PFSK-1 (cell line): ENCODE results near the gene TMC7.
A peak's percentile ranks its signal among the peaks of the same experiment; 100 is the strongest.

Experiments used
- FOXP2 ChIP-seq: optimal IDR thresholded peaks from 2 replicates; pipeline ENCODE3; 2011; ENCODE audit warnings: borderline replicate concordance, control low read depth, inconsistent platforms; ENCODE audit not compliant: insufficient read depth; ENCODE audit errors: extremely low read length, extremely low read depth
- POLR2AphosphoS5 ChIP-seq: IDR thresholded peaks from 2 replicates; pipeline ENCODE4 v1.6.1; 2012; ENCODE audit warnings: low read depth, mild to moderate bottlenecking, control low read depth, low read length, moderate library complexity
- REST ChIP-seq, 2 experiments: IDR thresholded peaks; 2 replicates each; pipeline versions ENCODE4 v1.6.1 to v1.8.0; 2011 to 2012; ENCODE audit warnings: low read depth in 2 of 2, low read length in 2 of 2, control low read depth in 1 of 2, inconsistent platforms in 1 of 2, mild to moderate bottlenecking in 1 of 2, moderate library complexity in 1 of 2; ENCODE audit not compliant: insufficient read depth in 1 of 2
- SIN3A ChIP-seq: IDR thresholded peaks from 2 replicates; pipeline ENCODE4 v1.6.1; 2012; ENCODE audit warnings: mild to moderate bottlenecking, low read length, moderate library complexity, borderline replicate concordance; ENCODE audit not compliant: insufficient read depth
- TAF1 ChIP-seq: IDR thresholded peaks from 2 replicates; pipeline ENCODE4 v1.6.1; 2012; ENCODE audit warnings: low read length, control low read depth, borderline replicate concordance; ENCODE audit not compliant: insufficient read depth

TMC7 gene

GRCh38 chr16:19084879-19085278 is 101.1 kb downstream of the TMC7 start:
- no peak for TF ChIP-seq SIN3A
- no peak for TF ChIP-seq TAF1
- TF ChIP-seq FOXP2, result no peak
- TF ChIP-seq POLR2AphosphoS5, result no peak
- TF ChIP-seq REST (IDR thresholded peaks at IDR 0.05; ENCODE audit: insufficient read depth in 1 of 2, low read depth in 2 of 2, low read length in 2 of 2), result no peak

- TF ChIP-seq SIN3A, result no peak
- TF ChIP-seq POLR2AphosphoS5, result no peak
- TF ChIP-seq TAF1, result no peak
- TF ChIP-seq REST (IDR thresholded peaks at IDR 0.05; ENCODE audit: insufficient read depth in 1 of 2, low read depth in 2 of 2, low read length in 2 of 2), result no peak
- TF ChIP-seq FOXP2, result no peak
These were observed 102.0 kb downstream of the TMC7 start for GRCh38 chr16:19085679-19086200.

- TF ChIP-seq FOXP2 (peak; percentile 72), POLR2AphosphoS5 (peak; percentile 74), SIN3A (no peak), TAF1 (0 out of 2 replicates have a peak, but pooled peaks have one; percentile 36), REST (IDR thresholded peaks at IDR 0.05; ENCODE audit: insufficient read depth in 1 of 2, low read depth in 2 of 2, low read length in 2 of 2) (0 out of 4 replicates have a peak, but pooled peaks of 1 of the 2 experiments have one; percentile 20)
These were observed 102.8 kb downstream of the TMC7 start for GRCh38 chr16:19086322-19087199.

GRCh38 chr16:19088341-19088916 is 104.7 kb downstream of the TMC7 start:
- no peak for TF ChIP-seq SIN3A
- no peak for TF ChIP-seq TAF1
- no peak for TF ChIP-seq FOXP2
- TF ChIP-seq REST (IDR thresholded peaks at IDR 0.05; ENCODE audit: insufficient read depth in 1 of 2, low read depth in 2 of 2, low read length in 2 of 2), result no peak
- TF ChIP-seq POLR2AphosphoS5, result no peak

- no peak for TF ChIP-seq REST (IDR thresholded peaks at IDR 0.05; ENCODE audit: insufficient read depth in 1 of 2, low read depth in 2 of 2, low read length in 2 of 2)
- TF ChIP-seq TAF1, result no peak
- TF ChIP-seq SIN3A, result no peak
- TF ChIP-seq POLR2AphosphoS5, result no peak
- TF ChIP-seq FOXP2, result no peak
These were observed 105.7 kb downstream of the TMC7 start for GRCh38 chr16:19089410-19089955.
